Stimulated activated CD8-positive, alpha-beta memory T cell treated with anti-CD3 and anti-CD28 coated beads, Interleukin-4, amount 100 ng/mL, for 24 hours (primary cell): ENCODE results near the gene ARFRP1.

Experiments
- DNase-seq: peaks from one replicate; pipeline ENCODE4 v3.0.0-alpha.2; 2020; ENCODE audit warnings: low read depth

The ARFRP1 gene, protein sequence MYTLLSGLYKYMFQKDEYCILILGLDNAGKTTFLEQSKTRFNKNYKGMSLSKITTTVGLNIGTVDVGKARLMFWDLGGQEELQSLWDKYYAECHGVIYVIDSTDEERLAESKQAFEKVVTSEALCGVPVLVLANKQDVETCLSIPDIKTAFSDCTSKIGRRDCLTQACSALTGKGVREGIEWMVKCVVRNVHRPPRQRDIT

GRCh38 chr20:63707558-63708300, at the start of gene ARFRP1, which contains the start of gene ZGPAT:
Gene ARFRP1 (minus strand): TSS chr20:63707976. CDS start chr20:63707091, 885 bp downstream.
Gene ZGPAT (plus strand): TSS chr20:63708039. CDS start chr20:63708581, 542 bp downstream.
- DNase-seq: peak; percentile 84

GRCh38 chr20:63756648-63756991, 48.8 kb upstream of the ARFRP1 start:
- no peak for DNase-seq

GRCh38 chr20:63755933-63756647, 48.3 kb upstream of the ARFRP1 start:
- no peak for DNase-seq

GRCh38 chr20:63754008-63754407, 46.2 kb upstream of the ARFRP1 start:
- no peak for DNase-seq

GRCh38 chr20:63753381-63753780, 45.6 kb upstream of the ARFRP1 start:
- DNase-seq: no peak

- DNase-seq: no peak
Measured at GRCh38 chr20:63752411-63753101, 44.8 kb upstream of the ARFRP1 start.

GRCh38 chr20:63751471-63752271, 43.9 kb upstream of the ARFRP1 start:
- no peak for DNase-seq

DNA sequence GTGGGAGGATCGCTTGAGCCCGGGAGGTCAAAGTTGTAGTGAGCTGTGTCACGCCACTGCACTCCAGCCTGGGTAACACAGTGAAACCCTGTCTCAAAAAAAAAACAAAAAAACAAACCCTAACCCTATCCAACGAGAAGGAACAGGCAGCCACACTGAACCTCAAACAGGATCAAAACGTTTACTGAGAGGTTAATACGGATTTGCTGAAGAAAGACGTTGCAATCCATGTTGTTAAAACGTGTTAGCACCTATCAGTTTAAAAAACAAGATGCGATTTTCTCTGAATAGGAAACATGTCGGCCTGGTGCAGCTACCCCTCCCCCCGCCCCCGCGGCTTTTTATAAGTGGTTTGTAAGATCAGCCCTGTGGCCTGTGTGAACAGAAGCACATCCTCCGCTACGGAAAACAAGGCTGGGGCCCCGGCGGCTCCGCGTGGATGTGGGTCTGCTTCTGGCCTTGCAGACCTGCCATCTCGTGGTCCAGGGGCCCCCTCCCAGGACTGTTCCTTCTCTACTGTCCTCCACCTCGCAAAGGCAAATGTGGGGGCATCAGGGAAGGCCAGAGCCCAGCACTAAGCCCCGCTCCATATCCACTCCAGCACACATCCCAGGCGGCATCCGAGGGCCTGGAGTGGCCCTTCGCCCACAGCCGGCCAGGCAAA, 43.2 kb upstream of the ARFRP1 start:
- DNase-seq: no peak

DNA sequence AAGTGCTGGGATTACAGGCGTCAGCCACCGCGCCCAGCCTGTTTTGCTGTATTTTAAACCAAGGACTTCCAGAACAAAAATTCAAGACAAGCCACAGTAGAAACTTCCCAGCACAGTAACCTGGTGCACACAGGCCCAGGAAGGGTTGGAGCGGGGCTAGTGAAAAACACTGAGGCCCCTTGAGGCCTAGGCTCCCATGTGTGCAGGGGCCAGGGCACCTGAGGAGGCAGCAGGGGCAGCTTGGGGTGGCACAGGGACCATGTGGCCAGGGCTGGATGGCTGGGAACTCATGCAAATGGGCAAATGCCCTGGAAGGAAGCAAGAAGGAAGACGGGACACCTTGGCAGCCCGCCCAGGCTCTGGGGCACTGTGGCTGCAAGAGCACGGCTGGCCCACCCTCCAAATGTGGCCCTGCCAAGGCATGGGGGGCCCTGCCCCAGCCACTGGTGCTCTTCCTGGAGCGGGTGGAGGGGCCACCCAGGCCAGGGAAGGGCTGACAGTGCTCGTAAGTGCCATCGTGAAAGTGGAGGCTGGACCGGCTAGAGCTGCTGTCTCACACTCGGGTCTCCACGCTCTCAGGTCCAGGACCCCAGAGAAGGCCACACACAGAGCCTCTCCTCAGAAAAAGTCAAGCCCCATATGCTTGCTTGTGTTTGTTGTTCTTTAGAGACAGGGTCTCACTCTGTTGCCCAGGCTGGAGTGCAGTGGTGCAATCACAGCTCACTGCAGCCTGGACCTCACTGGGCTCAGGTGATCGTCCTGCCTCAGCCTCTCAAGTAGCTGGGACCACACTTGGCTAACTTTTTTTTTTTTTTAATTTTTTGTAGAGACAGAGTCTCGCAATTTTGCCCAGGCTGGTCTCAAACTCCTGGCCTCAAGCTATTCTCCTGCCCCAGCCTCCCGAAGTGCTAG, 42.1 kb upstream of the ARFRP1 start:
- DNase-seq: no peak

DNA sequence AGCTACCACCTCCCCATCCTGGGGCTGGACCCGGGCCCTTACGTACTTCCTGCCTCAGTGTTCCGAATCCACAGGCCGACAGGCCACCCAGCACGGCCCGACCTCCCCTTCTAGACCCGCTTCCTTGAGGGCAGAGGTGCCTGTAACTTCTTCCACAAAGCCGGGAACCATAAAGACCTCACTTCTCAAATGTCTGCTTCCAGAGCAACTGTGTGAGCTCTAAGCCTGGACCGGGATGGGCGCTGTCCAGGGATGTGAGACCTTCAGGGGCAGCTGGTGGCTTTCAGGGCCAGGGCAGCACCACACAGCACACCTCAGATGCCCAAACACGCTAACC, 41.1 kb upstream of the ARFRP1 start:
- DNase-seq: no peak

DNA sequence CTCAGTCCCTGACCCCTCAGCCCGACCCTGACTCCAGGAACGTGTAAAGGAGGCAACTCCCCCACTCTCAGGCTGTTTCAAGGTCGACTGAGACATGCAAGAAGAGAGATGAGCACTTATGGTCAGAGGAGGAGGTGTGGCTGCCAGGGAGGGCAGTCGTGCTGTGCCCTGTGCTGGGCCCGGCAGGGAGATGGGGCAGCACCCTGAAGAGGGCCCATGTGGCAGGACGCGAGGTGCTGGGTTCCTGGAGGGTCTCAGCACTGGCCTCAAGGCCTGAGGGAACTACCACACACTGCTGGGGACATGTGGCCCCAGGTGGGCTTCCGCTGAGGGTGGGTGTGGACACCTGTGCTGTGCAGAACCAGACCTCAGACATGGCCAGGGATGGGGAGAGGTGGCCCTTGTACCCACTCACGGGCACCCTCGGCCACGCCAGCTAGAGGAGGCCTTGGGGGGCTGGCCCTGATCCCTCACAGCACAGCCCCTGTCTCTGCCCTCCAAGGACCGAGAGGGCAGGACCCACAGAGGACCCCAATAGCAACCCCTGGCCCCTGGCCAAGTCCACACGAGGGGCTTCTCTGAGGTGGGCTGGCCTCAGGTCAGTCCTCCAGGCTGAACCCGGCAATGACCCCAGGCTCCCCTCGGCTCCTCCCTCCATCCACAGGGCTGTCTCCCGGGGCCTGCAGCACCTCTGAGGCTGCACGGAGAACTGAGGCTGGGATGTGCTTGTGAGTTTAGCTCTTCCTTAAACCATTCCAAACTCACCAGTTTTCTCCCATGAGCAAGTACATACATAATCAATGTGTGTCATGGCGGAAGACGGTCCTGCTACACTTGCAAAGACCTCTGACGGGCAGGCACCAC, 40.5 kb upstream of the ARFRP1 start:
- DNase-seq: no peak

GRCh38 chr20:63747622-63748069, 39.9 kb upstream of the ARFRP1 start:
- DNase-seq: no peak

DNA sequence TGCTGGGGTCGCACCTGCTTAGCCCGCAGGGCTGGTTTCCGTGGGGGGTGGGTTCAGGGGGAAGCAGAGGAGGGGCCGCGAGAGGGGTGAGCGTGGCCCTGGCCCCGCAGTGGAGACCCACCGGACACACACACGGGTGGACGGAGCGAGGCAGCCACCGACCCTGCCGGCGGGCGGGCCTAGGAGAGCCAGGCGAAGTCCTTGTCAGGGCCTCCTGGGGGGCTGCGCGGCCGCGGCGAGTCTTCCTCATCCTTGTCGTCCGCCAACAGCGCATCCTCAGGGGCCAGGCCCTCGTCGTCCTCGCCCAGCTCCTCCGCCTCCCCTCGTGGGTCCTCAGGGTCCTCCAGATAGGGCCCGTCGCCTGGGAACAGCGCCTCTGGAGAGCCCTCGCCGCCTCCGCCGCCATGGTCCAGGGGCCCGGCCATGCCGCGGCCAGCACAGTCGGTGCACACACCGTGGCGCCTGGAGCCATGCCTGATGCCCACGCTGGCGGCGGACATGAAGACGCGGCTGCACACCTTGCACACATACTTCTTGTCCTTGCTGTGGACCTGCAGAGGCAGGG, 39.1 kb upstream of the ARFRP1 start:
- no peak for DNase-seq

- no peak for DNase-seq
Measured at GRCh38 chr20:63745961-63746731, 38.4 kb upstream of the ARFRP1 start.

- DNase-seq: no peak
Measured at GRCh38 chr20:63745424-63745805, 37.6 kb upstream of the ARFRP1 start.

- no peak for DNase-seq
Measured at GRCh38 chr20:63744574-63745423, 37.0 kb upstream of the ARFRP1 start.

DNA sequence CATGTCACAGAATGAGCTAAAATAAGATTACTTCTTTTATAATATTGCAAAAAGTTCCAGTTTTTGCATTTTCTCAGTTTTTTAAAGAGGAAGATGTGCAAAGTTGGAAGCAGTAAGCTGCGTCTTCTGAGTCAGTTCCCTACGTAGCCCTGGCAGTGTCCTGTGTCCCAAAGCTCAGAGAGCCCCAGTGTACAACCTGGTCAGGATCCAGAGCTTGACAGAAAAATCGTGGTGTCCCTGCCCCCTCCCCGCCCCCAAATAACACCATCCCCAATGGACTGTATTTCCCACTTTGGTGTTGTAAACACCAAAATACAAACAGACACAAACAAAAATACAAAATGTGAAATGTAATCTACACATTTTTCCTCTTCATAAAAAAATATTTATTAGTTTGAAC, 36.4 kb upstream of the ARFRP1 start:
- DNase-seq: no peak
